Embryonic facial prominence (tissue), 1 donor: ENCODE results near the gene ZCCHC7.
"Not testable (repeated sequence)": the region's sequence is repeated elsewhere in the genome, so short reads cannot be mapped to it uniquely, and the experiment has no call there.

Experiments used
- DNase-seq: peaks from one replicate; pipeline ENCODE4 v3.0.0-alpha.2; 2016; ENCODE audit errors: extremely low spot score

Gene ZCCHC7

GRCh38 chr9:37251452-37251851 is 131.1 kb downstream of the ZCCHC7 start:
- no peak for DNase-seq

- DNase-seq: no peak
These were observed 133.1 kb downstream of the ZCCHC7 start for GRCh38 chr9:37253377-37253937.

GRCh38 chr9:37255187-37255586 is 134.8 kb downstream of the ZCCHC7 start:
- DNase-seq: no peak

- no peak for DNase-seq
These were observed 135.8 kb downstream of the ZCCHC7 start for GRCh38 chr9:37255944-37256862.

GRCh38 chr9:37259951-37260350 is 139.6 kb downstream of the ZCCHC7 start:
- no peak for DNase-seq

- no peak for DNase-seq
These were observed 142.0 kb downstream of the ZCCHC7 start for GRCh38 chr9:37262410-37262809.

GRCh38 chr9:37264539-37264938 is 144.2 kb downstream of the ZCCHC7 start:
- DNase-seq: no peak

- DNase-seq: no peak
These were observed 146.3 kb downstream of the ZCCHC7 start for GRCh38 chr9:37266630-37267029.

GRCh38 chr9:37269221-37269620 is 148.8 kb downstream of the ZCCHC7 start:
- DNase-seq: no peak

- no peak for DNase-seq
These were observed 151.3 kb downstream of the ZCCHC7 start for GRCh38 chr9:37271679-37272078.

- DNase-seq: no peak
These were observed 153.2 kb downstream of the ZCCHC7 start for GRCh38 chr9:37273595-37273994.

- DNase-seq: no peak
These were observed 161.2 kb downstream of the ZCCHC7 start for GRCh38 chr9:37281541-37281940.

- no peak for DNase-seq
These were observed 163.5 kb downstream of the ZCCHC7 start for GRCh38 chr9:37283730-37284325.

- DNase-seq: no peak
These were observed 164.3 kb downstream of the ZCCHC7 start for GRCh38 chr9:37284636-37285035.

- DNase-seq: no peak
These were observed 166.3 kb downstream of the ZCCHC7 start for GRCh38 chr9:37286530-37287175.

- DNase-seq: no peak
These were observed 166.9 kb downstream of the ZCCHC7 start for GRCh38 chr9:37287317-37287716.

GRCh38 chr9:37289631-37290030 is 169.3 kb downstream of the ZCCHC7 start:
- no peak for DNase-seq

GRCh38 chr9:37290366-37290939 is 170.1 kb downstream of the ZCCHC7 start:
- DNase-seq: no peak

GRCh38 chr9:37290940-37291485 is 170.6 kb downstream of the ZCCHC7 start:
- DNase-seq: no peak

- not testable (repeated sequence) for DNase-seq
These were observed 171.4 kb downstream of the ZCCHC7 start for GRCh38 chr9:37291612-37292238.

GRCh38 chr9:37292896-37293295 is 172.5 kb downstream of the ZCCHC7 start:
- no peak for DNase-seq
